NCI-H2196 (cell line): ENCODE data around the gene ZC3HAV1.
"Not testable (repeated sequence)": the region's sequence is repeated elsewhere in the genome, so short reads cannot be mapped to it uniquely, and the experiment has no call there.

Experiments
- DNase-seq: peaks from one replicate; lab custom pipeline; 2025; ENCODE audit not compliant: unreplicated experiment; lab: John Stamatoyannopoulos, UW

The ZC3HAV1 gene

DNA sequence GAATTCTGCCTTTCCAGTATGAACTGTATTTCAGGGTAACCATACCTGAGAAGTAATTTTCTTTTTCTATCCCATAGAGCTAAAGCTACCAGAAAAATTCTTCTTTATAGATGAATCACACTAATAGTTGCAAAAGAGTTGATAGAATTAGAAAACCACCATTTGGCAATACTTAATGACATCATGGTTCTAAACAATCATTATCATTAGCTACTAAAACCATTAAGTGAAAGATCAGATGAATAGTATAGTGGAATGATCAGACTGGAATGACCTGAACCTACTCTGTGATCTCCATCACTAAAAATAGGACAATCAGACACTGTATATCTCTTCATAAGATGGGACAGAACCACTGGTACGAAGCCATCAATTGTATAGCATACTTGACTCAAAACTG lies 53.8 kb downstream of the ZC3HAV1 start:
- no peak for DNase-seq

GRCh38 chr7:139054656-139055055 lies 54.9 kb downstream of the ZC3HAV1 start:
- not testable (repeated sequence) for DNase-seq

DNA sequence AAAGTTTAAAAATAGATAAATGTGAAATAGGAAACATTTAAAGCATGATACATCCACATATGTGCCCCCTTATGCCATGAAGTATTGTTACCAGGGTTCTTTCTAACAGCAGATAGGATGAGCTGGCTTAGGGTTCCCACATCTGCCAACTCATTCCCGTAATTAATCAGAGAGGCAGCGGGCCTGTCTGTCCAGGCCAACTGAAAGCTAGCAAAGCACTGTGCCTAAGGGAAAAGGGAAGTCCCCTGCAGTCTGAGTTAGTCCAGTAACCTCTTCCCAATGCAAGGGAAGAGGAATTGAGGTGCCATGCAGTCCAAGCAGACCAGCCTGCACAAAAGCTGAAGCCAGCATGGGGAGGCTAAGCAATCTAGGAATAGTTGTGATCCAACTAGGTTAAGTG lies 55.4 kb downstream of the ZC3HAV1 start:
- DNase-seq = no peak

- DNase-seq = no peak
Measured at GRCh38 chr7:139051655-139052054, 57.9 kb downstream of the ZC3HAV1 start.

DNA sequence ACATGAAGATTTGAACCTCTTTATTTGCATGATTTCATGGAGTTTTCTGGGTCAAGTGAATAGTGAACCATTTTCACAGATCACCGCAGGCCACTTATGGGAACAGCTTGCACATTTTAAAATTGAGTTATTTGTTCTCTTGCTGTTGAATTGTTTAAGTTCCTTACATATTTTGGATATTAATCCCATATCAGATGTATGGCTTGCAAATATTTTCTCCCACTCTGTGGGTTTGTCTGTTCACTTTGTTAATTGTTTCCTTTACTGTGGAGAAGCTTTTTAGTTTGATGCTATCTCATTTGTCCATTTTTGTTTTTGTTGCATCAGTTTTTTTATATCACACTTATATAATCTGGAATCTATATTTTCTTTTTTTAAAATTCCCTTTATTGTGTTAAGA lies 59.6 kb downstream of the ZC3HAV1 start:
- DNase-seq = no peak

GRCh38 chr7:139049111-139049510 lies 60.4 kb downstream of the ZC3HAV1 start:
- DNase-seq = no peak

- no peak for DNase-seq
Measured at GRCh38 chr7:139047970-139048369, 61.5 kb downstream of the ZC3HAV1 start.

DNA sequence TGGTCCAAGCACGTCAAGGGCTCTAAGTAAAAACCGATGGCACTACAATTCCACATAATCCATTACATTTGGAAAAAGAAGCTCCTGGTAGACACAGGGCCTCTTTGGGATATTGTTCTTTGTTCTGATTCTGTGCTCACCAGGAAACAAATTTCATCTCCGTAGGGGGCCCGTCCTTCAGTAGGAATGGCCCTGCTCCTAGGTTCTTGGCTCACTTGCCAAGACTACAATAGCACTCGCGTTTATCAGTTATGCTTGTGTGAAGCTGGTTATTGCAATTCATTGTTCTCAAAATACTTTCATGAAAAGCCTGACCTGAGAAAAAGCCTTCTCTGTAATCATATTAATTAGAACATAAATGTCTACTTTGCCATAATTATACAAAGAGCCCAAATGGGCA lies 63.4 kb downstream of the ZC3HAV1 start:
- no peak for DNase-seq

- DNase-seq = no peak
Measured at GRCh38 chr7:139044813-139045794, 64.4 kb downstream of the ZC3HAV1 start.

- DNase-seq = peak; percentile 22
Measured at GRCh38 chr7:139043823-139044812, 65.4 kb downstream of the ZC3HAV1 start.

DNA sequence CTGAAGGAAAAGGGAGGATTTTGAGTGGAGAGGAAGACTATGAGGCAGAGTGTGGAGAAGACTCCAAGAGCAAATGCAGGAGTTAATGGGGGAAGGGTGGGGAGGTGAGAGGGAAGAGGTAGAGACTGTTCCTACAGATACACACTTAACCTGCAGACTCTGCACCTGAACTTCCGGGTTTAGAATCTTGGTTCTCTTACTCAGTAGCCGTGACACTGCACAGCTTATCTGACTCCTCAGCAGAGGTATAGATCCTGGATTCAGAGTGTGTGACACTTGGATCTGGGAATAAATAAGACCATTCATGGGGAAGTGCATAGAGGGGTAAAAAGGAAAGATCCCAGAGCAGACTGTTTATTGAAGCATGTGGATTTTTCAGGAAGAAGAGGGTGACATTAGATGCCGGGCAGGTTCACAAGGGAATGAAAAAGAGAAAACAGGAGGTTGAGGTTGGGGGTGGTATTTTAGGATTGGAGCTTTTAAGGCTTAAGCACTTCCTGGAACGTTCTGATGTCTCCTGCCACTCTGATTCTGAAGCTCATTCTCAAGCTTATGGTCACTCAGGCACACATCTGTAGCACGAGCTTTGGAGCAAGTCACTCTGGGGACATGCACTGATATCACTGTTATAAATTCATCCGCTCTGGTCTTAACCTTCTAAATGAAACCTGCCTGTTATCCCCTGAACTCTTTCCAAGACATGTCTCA lies 68.0 kb downstream of the ZC3HAV1 start:
- DNase-seq = no peak

DNA sequence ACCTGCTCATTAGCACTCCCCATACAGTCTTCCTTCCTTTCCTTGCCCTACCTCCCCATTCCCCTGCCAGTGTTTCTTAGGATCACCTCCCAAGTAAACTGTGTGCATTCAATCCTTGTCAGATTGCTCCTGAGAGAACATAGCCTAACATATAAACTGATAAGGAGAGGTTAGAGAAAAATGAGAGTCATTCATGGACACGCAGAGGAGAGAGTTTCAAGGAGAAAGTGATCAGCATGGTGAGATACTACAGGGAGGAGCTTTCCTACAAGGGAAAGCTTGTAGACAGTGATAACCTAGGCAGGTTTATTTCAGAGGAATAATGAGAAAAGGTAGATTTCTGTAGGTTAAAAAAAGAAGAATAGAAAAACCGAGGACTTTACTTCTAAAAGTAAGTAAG lies 70.8 kb downstream of the ZC3HAV1 start:
- no peak for DNase-seq

GRCh38 chr7:139036901-139037300 lies 72.6 kb downstream of the ZC3HAV1 start:
- DNase-seq = no peak

GRCh38 chr7:139035586-139036353 lies 73.8 kb downstream of the ZC3HAV1 start, which contains the start of gene ZC3HAV1L:
Gene ZC3HAV1L, minus strand, starts transcription at chr7:139036042. Its CDS starts 25 bp downstream, at chr7:139036017.
- DNase-seq = peak; percentile 63

GRCh38 chr7:139034855-139035585 lies 74.5 kb downstream of the ZC3HAV1 start:
- DNase-seq = no peak

DNA sequence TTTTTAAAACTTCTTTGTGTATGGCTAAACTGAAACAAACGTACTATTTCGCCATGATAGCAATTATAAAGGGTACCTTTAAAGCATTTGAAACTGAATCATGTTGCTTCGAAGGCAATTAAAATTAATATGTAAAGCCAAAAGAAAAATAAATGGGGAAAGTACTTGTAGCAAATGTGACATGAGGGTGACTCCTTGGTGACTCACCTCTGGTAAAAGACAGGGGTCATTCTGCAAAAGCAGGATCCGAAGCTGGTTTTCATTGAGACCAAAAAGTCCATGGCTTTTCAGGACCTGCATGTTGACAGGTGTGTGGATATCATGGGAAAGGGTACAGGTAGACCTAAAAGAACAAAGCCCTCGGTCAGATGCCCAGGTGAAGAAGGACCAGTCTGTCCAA lies 75.2 kb downstream of the ZC3HAV1 start:
- DNase-seq = no peak

DNA sequence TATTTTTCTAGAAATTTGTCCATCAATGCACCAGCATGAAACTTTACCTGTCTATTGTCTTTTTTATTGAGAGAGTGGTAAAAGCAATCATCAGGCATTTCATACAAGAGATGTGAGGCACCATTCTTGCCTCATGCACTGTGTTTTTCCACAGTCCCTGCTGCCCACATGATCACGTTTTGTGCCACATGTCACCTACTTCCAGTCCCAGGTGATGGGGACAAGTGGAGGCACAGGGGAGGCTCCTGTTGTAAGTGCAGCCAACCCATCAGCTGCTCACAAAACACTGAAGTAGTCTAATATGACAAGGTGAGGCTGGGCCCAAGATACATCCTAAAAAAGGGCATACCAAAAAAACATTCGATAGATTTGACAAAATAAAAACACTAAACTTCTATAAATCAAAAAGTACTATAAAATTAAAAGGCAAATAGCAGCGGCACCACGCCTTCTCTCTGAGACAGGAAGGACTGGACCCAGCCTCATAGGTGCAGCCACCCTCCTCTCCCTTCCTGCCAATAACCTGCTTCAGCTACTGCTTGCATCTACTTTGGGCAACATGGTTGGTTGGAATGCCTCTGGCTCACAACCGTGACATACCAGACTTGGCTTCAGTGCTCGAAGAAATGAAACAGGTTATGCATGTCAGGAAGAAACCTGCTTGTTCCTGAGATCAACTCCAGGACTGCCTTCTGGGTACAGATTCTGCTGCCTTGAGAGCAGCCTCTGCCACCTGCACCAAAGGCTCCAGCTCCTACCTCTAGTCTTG lies 76.0 kb downstream of the ZC3HAV1 start:
- DNase-seq = no peak

DNA sequence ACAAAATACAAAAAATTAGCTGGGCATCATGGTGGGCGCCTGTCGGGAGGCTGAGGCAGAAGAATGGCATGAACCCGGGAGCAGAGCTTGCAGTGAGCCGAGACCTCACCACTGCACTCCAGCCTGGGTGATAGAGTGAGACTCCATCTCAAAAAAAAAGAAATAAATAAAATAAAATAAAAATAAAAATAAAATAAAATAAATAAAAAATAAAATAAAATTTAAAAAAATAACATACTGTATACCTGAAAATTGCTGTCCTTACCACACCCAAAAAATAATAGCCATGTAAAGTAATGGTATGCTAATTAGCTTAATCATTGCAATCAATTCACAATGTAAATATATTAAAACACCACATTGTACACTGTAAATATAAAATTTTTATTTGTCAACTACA lies 77.0 kb downstream of the ZC3HAV1 start:
- DNase-seq = no peak

DNA sequence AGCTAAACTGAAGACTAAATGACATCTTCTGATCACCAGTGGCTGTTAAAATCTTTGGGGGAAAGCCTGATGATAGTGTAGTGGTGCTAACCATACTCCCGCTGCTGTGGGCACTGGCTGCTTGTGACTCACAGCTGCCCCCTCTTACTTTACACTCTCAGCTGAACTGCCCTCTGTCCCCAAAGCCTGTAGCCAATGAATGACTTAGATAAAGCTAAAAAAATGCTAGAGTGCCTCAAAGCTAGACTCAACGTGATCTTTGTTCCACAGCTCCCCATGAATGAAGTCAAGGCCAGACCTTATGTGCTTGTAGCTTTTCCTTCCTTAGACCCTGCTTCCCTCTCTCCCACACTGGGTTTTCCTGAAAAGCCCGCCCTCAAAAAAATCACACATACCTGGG lies 80.2 kb downstream of the ZC3HAV1 start:
- DNase-seq = no peak
